Measurements from ENCODE around the gene ST6GALNAC3. TPM values are rescaled to one million over a fixed set of nuclear protein-coding genes. Genes with fewer than 3 reads are reported as not detected.

ST6GALNAC3 gene
- total and polyA plus RNA-seq, 11 donors = 2.5 to 7.7 (median 4.4) TPM

- H3K4me1 ChIP-seq = no peaks in the 10 kb centered on the region
- intact Hi-C loops (cut with DNase I) = no loop called here
- no peak overlapping the region for H3K27ac ChIP-seq
- TF ChIP-seq POLR2A (IDR thresholded peaks at IDR 0.05) = no peak
- TF ChIP-seq CTCF (IDR thresholded peaks at IDR 0.05) = no peak
- no peaks in the 10 kb centered on the region for H3K36me3 ChIP-seq
- H3K27me3 ChIP-seq = no peaks in the 10 kb centered on the region
- WGBS, 4 donors = 90 to 98% (median 92%) methylated on average over 3 of the region's 3 CpGs
- ATAC-seq (no peak), DNase-seq (no peak)
- no peak overlapping the region for H3K4me3 ChIP-seq
- no peaks in the 10 kb centered on the region for H3K9me3 ChIP-seq
Observed at GRCh38 chr1:76187436-76187835, 112.9 kb downstream of the ST6GALNAC3 start.

- H3K36me3 ChIP-seq = no peaks in the 10 kb centered on the region
- no peak overlapping the region for H3K4me3 ChIP-seq
- no peaks in the 10 kb centered on the region for H3K27me3 ChIP-seq
- WGBS, 4 donors = 66 to 95% (median 82%) methylated on average over 2 of the region's 2 CpGs
- no peak for DNase-seq
- ATAC-seq = no peak
- no peaks in the 10 kb centered on the region for H3K4me1 ChIP-seq
- H3K27ac ChIP-seq = no peak overlapping the region
- no peaks in the 10 kb centered on the region for H3K9me3 ChIP-seq
- no peak for TF ChIP-seq CTCF (IDR thresholded peaks at IDR 0.05)
- TF ChIP-seq POLR2A (IDR thresholded peaks at IDR 0.05) = no peak
- intact Hi-C loops (cut with DNase I) = no loop called here
Observed at GRCh38 chr1:76189310-76189709, 114.8 kb downstream of the ST6GALNAC3 start.

- TF ChIP-seq CTCF (IDR thresholded peaks at IDR 0.05) (no peak), POLR2A (IDR thresholded peaks at IDR 0.05) (no peak)
- intact Hi-C loops (cut with DNase I) = no loop called here
- H3K9me3 ChIP-seq = no peaks in the 10 kb centered on the region
- no peak overlapping the region for H3K27ac ChIP-seq
- no peak for ATAC-seq
- no peaks in the 10 kb centered on the region for H3K36me3 ChIP-seq
- H3K4me3 ChIP-seq = no peak overlapping the region
- H3K4me1 ChIP-seq = no peaks in the 10 kb centered on the region
- WGBS, 4 donors = 86 to 92% (median 90%) methylated on average over 4 of the region's 4 CpGs
- no peaks in the 10 kb centered on the region for H3K27me3 ChIP-seq
- no peak for DNase-seq
Observed at GRCh38 chr1:76190749-76191424, 116.3 kb downstream of the ST6GALNAC3 start.

- no peaks in the 10 kb centered on the region for H3K27me3 ChIP-seq
- TF ChIP-seq CTCF (IDR thresholded peaks at IDR 0.05) (no peak), POLR2A (IDR thresholded peaks at IDR 0.05) (no peak)
- intact Hi-C loops (cut with DNase I) = no loop called here
- no peaks in the 10 kb centered on the region for H3K4me1 ChIP-seq
- no peak overlapping the region for H3K4me3 ChIP-seq
- no peaks in the 10 kb centered on the region for H3K36me3 ChIP-seq
- no peak for DNase-seq
- ATAC-seq = no peak
- no peak overlapping the region for H3K27ac ChIP-seq
- 94 to 98% (median 97%) methylated on average over 2 of the region's 2 CpGs for WGBS, 4 donors
- no peaks in the 10 kb centered on the region for H3K9me3 ChIP-seq
Observed at GRCh38 chr1:76191561-76191960, 117.0 kb downstream of the ST6GALNAC3 start.

Data from heart left ventricle (tissue), 16 donors.